Peyer's patch (tissue), 4 donors: ENCODE results near the gene EPB42. TPM values are rescaled to one million over a fixed set of nuclear protein-coding genes. Genes with fewer than 3 reads are reported as not detected.
A peak's percentile ranks its signal among the peaks of the same experiment; 100 is the strongest.
"Not testable (repeated sequence)": the region's sequence is repeated elsewhere in the genome, so short reads cannot be mapped to it uniquely, and the experiment has no call there.

Experiments
- DNase-seq, 3 donors: peaks; one replicate each; pipeline ENCODE4 v3.0.0-alpha.2; 2017 to 2019
- H3K27ac ChIP-seq, 4 donors: fragments of 200-600 bp; sonication (generic); one replicate each; pipeline ENCODE4 v1.5.1; 2016 to 2019
- H3K27me3 ChIP-seq, 2 donors: fragments of 200-600 bp; sonication (generic); one replicate each; pipeline ENCODE4 v1.5.1; 2019
- H3K36me3 ChIP-seq, 3 donors: fragments of 200-600 bp; sonication (generic); one replicate each; pipeline ENCODE4 v1.5.1; 2016 to 2019
- H3K4me1 ChIP-seq, 4 donors: fragments of 200-600 bp; sonication (generic); one replicate each; pipeline ENCODE4 v1.5.1; 2016 to 2019
- H3K4me3 ChIP-seq, 4 donors: fragments of 200-600 bp; sonication (generic); 1 replicate in 3 of 4; 2 replicates in 1 of 4; pipeline ENCODE4 v1.5.1; 2016 to 2019; ENCODE audit warnings: mild to moderate bottlenecking in 1 of 4
- H3K9me3 ChIP-seq, 4 donors: fragments of 200-600 bp; sonication (generic); one replicate each; pipeline ENCODE4 v1.5.1; 2016 to 2019; ENCODE audit warnings: mild to moderate bottlenecking in 1 of 4
- CTCF ChIP-seq, 6 experiments: fragments of 450-650 bp in 4 of 6; fragments of 200-600 bp in 2 of 6; sonication (generic) in 1 of 6; IDR thresholded peaks; one replicate each; pipeline ENCODE4 v1.5.1; 2017 to 2019; ENCODE audit warnings: antibody characterized with exemption in 6 of 6, mild to moderate bottlenecking in 3 of 6, moderate library complexity in 1 of 6
- POLR2A ChIP-seq, 2 donors: fragments of 450-650 bp; IDR thresholded peaks; one replicate each; pipeline ENCODE4 v1.5.1; 2017; ENCODE audit warnings: antibody characterized with exemption in 2 of 2, mild to moderate bottlenecking in 2 of 2, moderate library complexity in 2 of 2
- total RNA-seq, 4 donors: library from RNA; depleted of rRNA; stranded (reverse); fragments of >200 nt; gene quantifications; one replicate each; pipeline ENCODE4 v1.1.0, GENCODE V29; 2016

The EPB42 gene
- total RNA-seq, 4 donors from 2014 or later = not detected

DNA sequence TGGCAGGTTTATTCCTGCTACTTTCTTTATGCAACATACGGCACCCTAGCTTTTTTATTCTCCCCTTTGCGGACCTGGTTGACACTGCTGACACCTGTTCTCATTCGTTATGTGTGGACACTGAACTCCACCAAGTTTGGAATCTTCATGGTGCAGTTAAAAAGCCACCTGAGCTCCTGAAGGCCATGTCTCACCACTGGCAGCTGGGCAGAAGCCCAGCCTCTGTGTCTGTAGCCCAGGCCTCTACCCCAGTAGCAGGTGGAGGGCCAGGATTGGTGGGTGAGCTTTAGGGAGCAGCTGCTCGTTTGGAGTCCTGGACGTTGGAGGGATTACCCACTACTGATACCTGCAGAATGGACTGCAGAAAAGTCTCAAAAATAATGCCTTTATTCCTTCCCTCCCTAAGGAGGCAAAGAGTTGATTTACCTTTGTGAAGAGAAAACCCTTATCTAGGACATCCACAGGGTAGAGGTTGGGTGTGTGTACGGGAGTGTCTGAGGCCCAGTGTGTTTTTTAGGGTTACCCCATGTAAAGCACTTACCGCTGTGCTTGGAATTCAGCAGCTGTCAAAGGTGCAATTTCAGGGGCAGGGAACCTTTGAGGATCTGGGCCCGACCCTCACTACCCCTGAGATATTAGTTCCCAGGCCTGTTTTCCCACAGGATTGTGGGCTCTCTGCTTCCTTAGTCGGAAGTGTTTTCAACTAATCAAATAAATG lies 36.3 kb downstream of the EPB42 start:
- no peak for TF ChIP-seq CTCF (IDR thresholded peaks at IDR 0.05)
- no peak for TF ChIP-seq POLR2A (IDR thresholded peaks at IDR 0.05)
- H3K4me1 ChIP-seq = peaks cover 0 to 12% (median 3%) of the 10 kb centered on the region in 4 donors
- no peak for DNase-seq
- peak overlapping the region in 2 of 4 donors; percentile 71 to 84 for H3K4me3 ChIP-seq
- peaks cover 0 to 39% (median 0%) of the 10 kb centered on the region in 3 donors for H3K36me3 ChIP-seq
- H3K27ac ChIP-seq = peak overlapping the region; percentile 90 to 99 (median 97)
- no peaks in the 10 kb centered on the region for H3K27me3 ChIP-seq
- no peaks in the 10 kb centered on the region for H3K9me3 ChIP-seq

DNA sequence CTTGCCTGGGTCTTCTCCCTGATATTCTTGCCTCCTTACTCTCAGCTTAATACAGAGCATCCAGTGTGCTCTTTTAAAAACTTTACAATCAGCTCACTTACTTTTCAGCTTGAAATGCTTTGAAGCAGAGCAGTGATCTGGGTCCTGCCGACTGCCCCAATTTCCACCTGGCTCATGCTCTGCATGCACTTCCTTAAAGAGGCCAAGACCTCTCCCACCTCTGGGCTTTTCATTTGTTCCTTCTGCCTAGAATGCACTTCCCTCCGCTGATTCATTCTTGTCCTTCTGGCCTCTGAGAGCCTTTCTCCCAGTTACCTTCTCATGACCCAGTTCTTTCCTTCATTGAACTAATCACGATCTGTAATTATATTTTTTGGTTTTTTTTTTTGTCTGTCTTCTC lies 37.5 kb downstream of the EPB42 start:
- H3K27ac ChIP-seq = no peak overlapping the region
- H3K9me3 ChIP-seq = no peaks in the 10 kb centered on the region
- TF ChIP-seq POLR2A (IDR thresholded peaks at IDR 0.05) (no peak), CTCF (IDR thresholded peaks at IDR 0.05) (no peak)
- no peak overlapping the region for H3K4me3 ChIP-seq
- peaks cover 0 to 12% (median 3%) of the 10 kb centered on the region in 4 donors for H3K4me1 ChIP-seq
- H3K27me3 ChIP-seq = no peaks in the 10 kb centered on the region
- H3K36me3 ChIP-seq = peaks cover 0 to 43% (median 0%) of the 10 kb centered on the region in 3 donors
- no peak for DNase-seq

DNA sequence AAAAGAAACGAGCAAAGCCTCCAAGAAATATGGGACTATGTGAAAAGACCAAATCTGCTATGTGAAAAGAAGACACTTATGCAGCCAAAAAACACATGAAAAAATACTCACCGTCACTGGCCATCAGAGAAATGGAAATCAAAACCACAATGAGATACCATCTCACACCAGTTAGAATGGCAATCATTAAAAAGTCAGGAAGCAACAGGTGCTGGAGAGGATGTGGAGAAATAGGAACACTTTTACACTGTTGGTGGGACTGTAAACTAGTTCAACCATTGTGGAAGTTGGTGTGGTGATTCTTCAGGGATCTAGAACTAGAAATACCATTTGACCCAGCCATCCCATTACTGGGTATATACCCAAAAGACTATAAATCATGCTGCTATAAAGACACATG lies 43.7 kb downstream of the EPB42 start:
- H3K36me3 ChIP-seq = peaks cover 0 to 67% (median 0%) of the 10 kb centered on the region in 3 donors
- not testable (repeated sequence) for H3K4me3 ChIP-seq, H3K9me3 ChIP-seq, H3K27ac ChIP-seq, H3K27me3 ChIP-seq, DNase-seq, H3K4me1 ChIP-seq

DNA sequence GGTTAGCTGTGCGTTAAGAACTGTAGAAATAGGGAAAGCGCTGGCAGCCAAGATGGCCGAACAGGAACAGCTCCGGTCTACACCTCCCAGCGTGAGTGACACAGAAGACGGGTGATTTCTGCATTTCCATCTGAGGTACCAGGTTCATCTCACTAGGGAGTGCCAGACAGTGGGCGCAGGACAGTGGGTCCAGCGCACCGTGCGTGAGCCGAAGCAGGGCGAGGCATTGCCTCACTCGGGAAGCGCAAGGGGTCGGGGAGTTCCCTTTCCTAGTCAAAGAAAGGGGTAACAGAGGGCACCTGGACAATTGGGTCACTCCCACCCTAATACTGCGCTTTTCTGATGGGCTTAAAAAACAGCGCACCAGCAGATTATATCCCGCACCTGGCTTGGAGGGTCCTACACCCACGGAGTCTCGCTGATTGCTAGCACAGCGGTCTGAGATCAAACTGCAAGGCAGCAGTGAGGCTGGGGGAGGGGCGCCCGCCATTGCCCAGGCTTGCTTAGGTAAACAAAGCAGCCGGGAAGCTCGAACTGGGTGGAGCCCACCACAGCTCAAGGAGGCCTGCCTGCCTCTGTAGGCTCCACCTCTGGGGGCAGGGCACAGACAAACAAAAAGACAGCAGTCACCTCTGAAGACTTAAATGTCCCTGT lies 45.0 kb downstream of the EPB42 start:
- DNase-seq, H3K9me3 ChIP-seq, H3K27me3 ChIP-seq, H3K4me1 ChIP-seq, H3K4me3 ChIP-seq, H3K27ac ChIP-seq: not testable (repeated sequence)
- peaks cover 0 to 66% (median 0%) of the 10 kb centered on the region in 3 donors for H3K36me3 ChIP-seq

DNA sequence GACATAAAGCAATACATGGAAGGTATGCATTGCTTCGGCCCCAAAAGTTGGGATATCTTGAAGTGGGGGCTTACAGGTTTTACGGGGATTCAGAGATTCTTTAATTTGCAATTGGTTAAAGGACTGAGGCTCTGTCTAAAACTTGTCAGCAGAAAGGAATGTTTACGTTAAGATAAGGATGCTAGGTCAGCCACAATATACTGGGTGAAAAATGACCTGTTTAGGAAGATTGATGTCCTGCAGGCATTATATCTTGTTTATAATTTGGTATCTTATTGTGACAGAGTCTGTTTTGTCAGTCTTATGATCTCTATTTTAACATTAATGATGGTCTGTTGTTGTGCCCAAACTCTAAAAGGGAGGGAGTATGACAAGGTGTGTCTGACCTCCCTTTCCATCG lies 50.9 kb downstream of the EPB42 start:
- H3K4me3 ChIP-seq = no peak overlapping the region
- H3K27ac ChIP-seq = no peak overlapping the region
- no peak for TF ChIP-seq POLR2A (IDR thresholded peaks at IDR 0.05)
- TF ChIP-seq CTCF (IDR thresholded peaks at IDR 0.05) = no peak
- DNase-seq = no peak
- no peaks in the 10 kb centered on the region for H3K27me3 ChIP-seq
- H3K4me1 ChIP-seq = no peaks in the 10 kb centered on the region
- no peaks in the 10 kb centered on the region for H3K9me3 ChIP-seq
- peaks cover 0 to 69% (median 0%) of the 10 kb centered on the region in 3 donors for H3K36me3 ChIP-seq

GRCh38 chr15:43168192-43169107 lies 52.4 kb downstream of the EPB42 start:
- Histone ChIP-seq H3K27ac (no peak overlapping the region), H3K36me3 (peaks cover 0 to 68% (median 0%) of the 10 kb centered on the region in 3 donors)

DNA sequence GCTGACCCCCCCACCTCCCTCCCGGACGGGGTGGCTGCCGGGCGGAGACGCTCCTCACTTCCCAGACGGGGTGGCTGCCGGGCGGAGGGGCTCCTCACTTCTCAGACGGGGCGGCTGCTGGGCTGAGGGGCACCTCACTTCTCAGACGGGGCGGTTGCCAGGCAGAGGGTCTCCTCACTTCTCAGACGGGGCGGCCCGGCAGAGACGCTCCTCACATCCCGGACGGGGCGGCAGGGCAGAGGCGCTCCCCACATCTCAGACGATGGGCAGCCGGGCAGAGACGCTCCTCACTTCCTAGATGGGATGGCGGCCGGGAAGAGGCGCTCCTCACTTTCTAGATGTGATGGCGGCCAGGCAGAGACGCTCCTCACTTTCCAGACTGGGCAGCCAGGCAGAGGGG lies 53.6 kb downstream of the EPB42 start:
- H3K27ac ChIP-seq, H3K4me1 ChIP-seq, H3K9me3 ChIP-seq, H3K27me3 ChIP-seq, DNase-seq, H3K4me3 ChIP-seq: not testable (repeated sequence)
- H3K36me3 ChIP-seq = peaks cover 0 to 72% (median 0%) of the 10 kb centered on the region in 3 donors

More at GRCh38 chr15:43168192-43169107, 52.4 kb downstream of the EPB42 start:
- Histone ChIP-seq H3K27me3 (no peaks in the 10 kb centered on the region), H3K4me1 (no peaks in the 10 kb centered on the region), H3K4me3 (no peak overlapping the region), H3K9me3 (no peaks in the 10 kb centered on the region)
- no peak for TF ChIP-seq POLR2A (IDR thresholded peaks at IDR 0.05)
- no peak for TF ChIP-seq CTCF (IDR thresholded peaks at IDR 0.05)
- DNase-seq = no peak
